Endothelial cell of umbilical vein (primary cell): ENCODE measurements around the gene DDX3X.

Source experiments
- CTCF ChIP-seq, 2 donors: IDR thresholded peaks; 1 replicate in 1 of 2; 2 replicates in 1 of 2; pipeline ENCODE4 v1.5.1; 2011; ENCODE audit warnings: low read length in 2 of 2, mild to moderate bottlenecking in 2 of 2, moderate library complexity in 2 of 2, control low read depth in 1 of 2, inconsistent platforms in 1 of 2, low read depth in 1 of 2; ENCODE audit not compliant: insufficient read depth in 1 of 2; ENCODE audit errors: extremely low read depth in 1 of 2
- EZH2 ChIP-seq: IDR thresholded peaks from 2 replicates; pipeline ENCODE4 v1.6.1; 2012; ENCODE audit warnings: borderline replicate concordance, low read depth, mild to moderate bottlenecking, moderate library complexity, low read length, inconsistent platforms; ENCODE audit not compliant: severe bottlenecking

- TF ChIP-seq CTCF (IDR thresholded peaks at IDR 0.05; ENCODE audit: extremely low read depth in 1 of 2, insufficient read depth in 1 of 2, low read depth in 1 of 2, low read length in 2 of 2) = no peak
- no peak for TF ChIP-seq EZH2
Measured at GRCh38 chrX:41381685-41382084, 47.7 kb downstream of the DDX3X start.
